GM19395 (cell line): ENCODE results near the gene EGF.
"Not testable (repeated sequence)": the region's sequence is repeated elsewhere in the genome, so short reads cannot be mapped to it uniquely, and the experiment has no call there.

Source experiments
- ATAC-seq: cut with Tn5 transposase; IDR thresholded peaks from one replicate; pipeline ENCODE4 v1.9.1; 2021; ENCODE audit warnings: mild to moderate bottlenecking, moderate library complexity; ENCODE audit not compliant: unreplicated experiment

EGF gene

DNA sequence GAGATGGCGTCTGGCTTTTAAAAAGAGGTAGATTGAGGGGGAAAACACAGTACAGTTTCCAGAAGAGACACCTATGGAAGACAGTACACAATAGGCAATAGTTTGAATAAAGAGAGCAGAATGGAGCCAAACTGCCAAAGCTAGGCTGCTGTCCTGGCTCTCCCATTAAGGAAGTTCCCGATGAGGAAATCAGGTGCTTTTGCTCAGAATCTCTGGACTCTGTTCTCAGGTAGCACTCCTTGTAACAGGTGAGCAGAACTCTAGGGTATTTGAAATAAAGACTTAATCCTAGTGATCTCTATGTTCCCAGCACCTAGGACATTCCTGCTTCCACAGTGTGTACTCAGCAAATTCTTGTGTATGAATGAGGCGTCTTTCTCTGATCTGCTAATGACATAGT, 1.6 kb downstream of the EGF start:
- ATAC-seq, result no peak

GRCh38 chr4:109915385-109916026, 2.8 kb downstream of the EGF start:
- ATAC-seq, result no peak

GRCh38 chr4:109916027-109916409, 3.3 kb downstream of the EGF start:
- peak; percentile 52 for ATAC-seq

- ATAC-seq, result no peak
Measured at GRCh38 chr4:109921384-109921808, 8.7 kb downstream of the EGF start.

DNA sequence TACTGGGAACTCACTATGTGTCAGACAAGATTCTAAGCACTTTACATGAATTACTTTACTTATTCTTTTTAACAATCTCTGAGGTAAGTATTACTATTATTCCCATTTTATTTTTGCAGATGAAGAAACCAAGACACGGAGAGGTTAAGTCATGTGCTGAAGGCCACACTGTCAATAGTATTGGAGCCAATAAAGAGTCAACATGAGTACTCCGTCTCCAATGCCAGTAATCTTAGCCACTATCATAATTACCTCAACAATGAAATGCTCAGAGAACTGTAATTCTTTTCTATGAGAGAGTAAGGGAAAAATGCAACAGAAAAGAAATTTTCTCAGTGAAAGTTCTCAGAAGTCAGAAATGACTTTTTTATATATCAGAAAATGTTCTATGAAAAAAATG, 12.7 kb downstream of the EGF start:
- no peak for ATAC-seq

DNA sequence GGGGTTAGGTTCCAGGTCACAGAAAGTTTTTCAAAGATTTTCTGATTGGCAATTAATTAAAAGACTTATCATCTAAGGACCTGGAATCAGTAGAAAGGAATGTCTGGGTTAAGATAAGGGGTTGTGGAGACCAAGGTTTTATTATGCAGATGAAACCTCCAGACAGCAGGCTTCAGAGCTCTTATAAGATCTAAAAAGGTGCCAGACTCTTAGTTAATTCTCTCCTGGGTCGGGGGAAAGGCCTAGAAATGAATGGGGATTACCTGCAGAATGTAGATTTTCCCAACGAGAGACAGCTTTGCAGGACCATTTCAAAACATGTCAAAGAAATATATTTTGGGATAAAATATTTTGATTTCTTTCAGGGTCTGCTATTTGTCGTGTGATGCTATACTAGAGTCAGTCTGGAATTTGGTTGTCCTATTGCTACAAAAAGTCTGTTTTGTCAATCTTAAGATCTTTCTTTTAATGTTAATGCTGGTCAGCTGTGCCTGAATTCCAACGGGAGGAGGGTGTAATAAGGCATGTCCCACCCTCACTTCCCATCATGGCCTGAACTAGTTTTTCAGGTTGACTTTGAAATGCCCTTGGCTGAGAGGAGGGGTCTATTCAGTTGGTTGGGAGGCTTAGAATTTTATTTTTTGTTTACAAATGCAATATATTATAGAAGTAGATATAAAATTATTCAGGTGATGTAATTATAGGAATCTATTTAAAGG, 15.8 kb downstream of the EGF start:
- no peak for ATAC-seq

DNA sequence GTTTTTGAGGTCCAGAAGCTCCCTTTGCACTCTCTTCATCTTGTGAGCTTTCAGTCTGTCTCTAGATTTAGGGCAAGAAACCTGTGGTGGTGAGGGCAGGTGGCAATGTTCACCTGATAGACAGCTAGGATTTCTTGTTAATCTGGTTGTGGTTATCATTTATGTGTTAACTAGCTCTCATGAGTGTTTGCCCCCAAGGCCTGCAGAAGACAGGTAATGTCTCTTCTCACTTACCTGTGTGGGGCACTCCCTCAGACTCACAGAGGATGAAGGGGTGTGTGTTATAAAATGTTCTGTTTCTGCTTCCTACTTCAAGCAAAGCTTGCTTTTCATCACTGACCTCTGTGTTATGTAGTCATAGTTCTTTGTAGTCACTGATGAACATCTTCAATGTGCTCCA, 17.8 kb downstream of the EGF start:
- no peak for ATAC-seq

- no peak for ATAC-seq
Measured at GRCh38 chr4:109930872-109931271, 18.2 kb downstream of the EGF start.

DNA sequence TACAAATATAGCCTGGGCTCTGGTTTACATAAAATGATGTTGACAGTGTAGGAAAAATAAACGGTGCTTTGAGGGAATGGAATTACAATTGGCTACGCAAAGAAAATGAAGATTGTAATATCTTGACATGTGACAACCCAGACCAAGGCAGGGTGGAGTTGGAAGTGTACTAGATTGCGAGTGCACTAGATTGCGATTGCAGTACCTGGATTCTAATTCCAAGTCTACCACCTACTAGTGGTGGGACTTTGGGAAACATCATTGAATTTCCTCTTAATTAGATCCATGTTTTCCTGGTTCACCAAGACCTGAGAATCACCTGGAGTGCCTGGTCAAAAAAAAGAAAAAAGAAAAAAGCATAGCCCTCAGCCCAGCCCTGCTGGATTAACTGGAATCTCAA, 18.6 kb downstream of the EGF start:
- no peak for ATAC-seq

- not testable (repeated sequence) for ATAC-seq
Measured at GRCh38 chr4:109937352-109937751, 24.7 kb downstream of the EGF start.

- ATAC-seq, result no peak
Measured at GRCh38 chr4:109939190-109939589, 26.5 kb downstream of the EGF start.

DNA sequence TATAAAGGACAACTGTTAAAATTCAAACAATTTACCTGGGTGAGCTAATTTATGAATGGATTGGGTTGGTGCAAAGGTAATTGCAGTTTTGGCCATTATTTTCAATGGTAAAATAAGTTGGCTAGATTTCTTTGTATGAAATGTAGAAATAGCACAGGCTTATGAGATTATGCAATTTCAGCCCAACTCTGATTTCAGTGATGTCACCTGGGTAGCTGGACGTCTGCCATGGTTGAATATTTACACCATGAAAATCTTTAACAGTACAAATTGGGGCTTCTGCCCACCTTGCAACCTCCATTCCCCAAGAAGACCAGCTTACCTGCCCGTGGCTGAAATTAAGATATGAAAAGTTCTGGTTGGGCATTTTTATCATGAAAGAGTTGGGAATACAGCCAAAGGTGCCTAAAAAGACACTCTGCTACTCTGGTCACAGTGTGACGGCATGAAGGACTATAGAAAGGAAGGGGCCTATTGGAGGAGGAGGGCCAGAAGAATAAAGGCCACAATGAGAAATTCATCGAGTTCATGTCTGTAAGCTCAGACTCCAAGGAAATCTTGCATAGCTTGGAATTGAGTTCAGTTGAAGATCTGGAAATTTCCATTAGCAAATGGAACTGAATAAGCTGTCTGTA, 29.7 kb downstream of the EGF start:
- ATAC-seq, result no peak

DNA sequence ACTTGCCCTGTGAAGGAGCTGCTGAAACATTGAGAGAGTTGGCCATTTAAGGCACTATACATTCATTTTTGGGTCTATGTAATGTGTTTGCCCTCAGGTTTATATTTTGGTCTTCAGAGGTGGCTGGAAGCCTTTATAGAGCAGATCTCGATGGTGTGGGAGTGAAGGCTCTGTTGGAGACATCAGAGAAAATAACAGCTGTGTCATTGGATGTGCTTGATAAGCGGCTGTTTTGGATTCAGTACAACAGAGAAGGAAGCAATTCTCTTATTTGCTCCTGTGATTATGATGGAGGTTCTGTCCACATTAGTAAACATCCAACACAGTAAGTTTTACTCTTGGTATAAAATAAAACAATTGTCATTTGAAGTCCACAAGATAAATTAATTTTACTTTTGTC, 31.1 kb downstream of the EGF start:
- no peak for ATAC-seq

GRCh38 chr4:109944591-109944990, 31.9 kb downstream of the EGF start:
- ATAC-seq, result no peak

GRCh38 chr4:109945056-109945455, 32.4 kb downstream of the EGF start:
- ATAC-seq, result no peak

- ATAC-seq, result no peak
Measured at GRCh38 chr4:109946120-109946519, 33.4 kb downstream of the EGF start.

- ATAC-seq, result no peak
Measured at GRCh38 chr4:109947457-109947856, 34.8 kb downstream of the EGF start.

GRCh38 chr4:109947918-109948317, 35.2 kb downstream of the EGF start:
- no peak for ATAC-seq

GRCh38 chr4:109949099-109949718, 36.5 kb downstream of the EGF start:
- not testable (repeated sequence) for ATAC-seq

DNA sequence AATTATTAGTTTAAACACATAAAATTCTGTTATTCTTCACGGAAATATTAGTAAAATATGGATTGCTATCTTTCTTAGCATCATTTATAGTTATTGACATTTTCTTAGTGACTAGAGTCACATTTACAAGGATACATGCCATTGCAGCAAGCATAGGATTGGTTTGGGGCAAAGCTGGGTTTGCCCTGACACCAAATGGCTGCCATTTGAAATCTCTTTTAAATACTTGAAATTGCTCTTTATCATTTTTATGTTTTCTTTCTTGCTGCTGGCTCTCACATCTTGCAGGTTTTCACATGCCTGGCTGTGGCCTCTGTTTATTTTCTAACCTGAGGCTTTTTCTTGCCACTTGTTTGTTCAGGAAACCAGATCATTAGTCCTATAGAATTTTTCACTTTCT, 39.9 kb downstream of the EGF start:
- no peak for ATAC-seq

- ATAC-seq, result no peak
Measured at GRCh38 chr4:109953556-109953955, 40.9 kb downstream of the EGF start.

- ATAC-seq, result no peak
Measured at GRCh38 chr4:109955146-109955545, 42.5 kb downstream of the EGF start.
